Activated CD4-positive, alpha-beta T cell treated with anti-CD3 and anti-CD28 coated beads, Interleukin-2, amount 50 U/mL, for 4 hours (primary cell): ENCODE results near the gene PHTF2.

ENCODE experiments used
- DNase-seq, 2 experiments: peaks; one replicate each; pipeline ENCODE4 v3.0.0-alpha.2; 2020

The PHTF2 gene

DNA sequence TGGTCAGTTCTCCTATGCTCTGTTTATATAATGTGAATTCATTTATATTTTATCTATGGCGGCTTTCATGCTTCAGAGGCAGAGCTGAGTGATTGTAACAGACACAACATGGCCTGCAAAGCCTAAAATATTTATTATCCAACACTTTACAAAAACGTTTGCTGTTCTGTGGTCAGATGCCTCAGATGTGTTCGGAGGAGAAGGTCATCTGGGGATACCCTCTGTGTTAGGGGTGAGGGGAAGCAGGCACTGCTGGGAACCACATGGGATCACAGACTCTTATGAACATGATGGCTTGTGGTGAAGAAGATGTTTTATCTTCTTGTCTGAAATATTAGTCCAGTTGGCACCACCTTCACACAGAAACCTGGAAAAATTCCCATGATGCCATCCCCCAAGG lies 203.4 kb downstream of the PHTF2 start:
- DNase-seq, result no peak

GRCh38 chr7:78002715-78003114 lies 204.1 kb downstream of the PHTF2 start:
- DNase-seq, result no peak

DNA sequence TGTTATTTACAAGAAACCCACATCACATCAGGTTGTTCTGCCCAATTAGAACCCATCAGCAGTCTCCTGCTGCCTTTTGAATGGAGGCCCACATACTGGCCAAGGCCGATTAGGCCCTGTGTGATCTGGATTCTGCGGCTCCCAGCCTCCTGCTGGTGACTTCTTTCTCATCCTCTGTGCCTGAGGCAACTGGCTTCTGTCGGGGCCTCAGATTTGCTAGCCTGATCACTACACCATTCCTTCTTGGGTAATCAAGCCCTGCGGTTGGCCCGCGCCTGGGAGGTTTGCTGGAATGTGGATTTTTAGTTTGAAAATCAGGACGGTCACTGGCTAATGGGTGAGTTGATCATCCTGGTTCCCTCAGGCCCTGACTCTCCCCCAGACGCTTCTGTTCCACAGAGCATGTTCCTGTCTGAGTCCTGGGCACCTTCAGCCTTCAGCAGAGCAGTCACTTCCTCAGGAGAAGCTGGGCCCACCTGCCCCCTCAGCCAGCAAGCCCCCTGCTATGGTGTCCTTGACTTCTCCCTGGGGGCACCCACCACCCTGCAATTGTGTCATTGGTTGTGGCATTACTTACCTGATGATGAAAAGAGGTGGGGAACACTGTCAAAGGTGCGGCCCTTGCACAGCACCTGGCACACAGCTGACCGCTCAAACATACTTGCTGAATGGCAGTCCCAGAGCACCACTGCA lies 207.6 kb downstream of the PHTF2 start:
- no peak for DNase-seq
